ENCODE data around the gene RCVRN.

Gene RCVRN

GRCh38 chr17:9918804-9919352 lies 13.8 kb upstream of the RCVRN start:
- no peak overlapping the region for H4K91ac ChIP-seq (ENCODE audit: low read length)
- H3K27ac ChIP-seq (ENCODE audit: low read length, poor library complexity, severe bottlenecking): no peak overlapping the region
- no peaks in the 10 kb centered on the region for H3K9me3 ChIP-seq (ENCODE audit: control insufficient read depth, low read length)
- H3K27me3 ChIP-seq (ENCODE audit: control insufficient read depth in 1 of 2, insufficient read depth in 1 of 2, low read length in 2 of 2): no peaks in the 10 kb centered on the region
- no peak overlapping the region for H3K4me2 ChIP-seq (ENCODE audit: low read length, poor library complexity, severe bottlenecking)
- no peak overlapping the region for H2AFZ ChIP-seq (ENCODE audit: low read depth, low read length)
- no peak overlapping the region for H3K14ac ChIP-seq (ENCODE audit: low read length in 2 of 2)
- no peak overlapping the region for H3K9ac ChIP-seq (ENCODE audit: low read length)
- peaks cover 31 to 86% of the 10 kb centered on the region in 2 experiments for H3K36me3 ChIP-seq (ENCODE audit: control insufficient read depth in 1 of 2, insufficient read depth in 2 of 2, low read depth in 1 of 2, low read length in 2 of 2)
- no peak overlapping the region for H2BK5ac ChIP-seq (ENCODE audit: low read depth, low read length, poor library complexity, severe bottlenecking)
- H4K8ac ChIP-seq (ENCODE audit: low read length): no peak overlapping the region
- no peak overlapping the region for H2AK5ac ChIP-seq (ENCODE audit: low read length, severe bottlenecking)
- WGBS: 92% methylated on average over 5 of the region's 5 CpGs
- H3K23ac ChIP-seq (ENCODE audit: low read length in 2 of 2): no peak overlapping the region
- no peak overlapping the region for H2BK12ac ChIP-seq (ENCODE audit: low read length in 2 of 2)
- no peaks in the 10 kb centered on the region for H3K79me1 ChIP-seq (replicated peaks; ENCODE audit: low read length, poor library complexity, severe bottlenecking)
- no peak overlapping the region for H3K18ac ChIP-seq (ENCODE audit: low read depth in 1 of 2, low read length in 2 of 2)
- H3K4ac ChIP-seq (ENCODE audit: low read depth in 1 of 2, low read length in 2 of 2): no peak overlapping the region
- H3K4me3 ChIP-seq (ENCODE audit: insufficient read depth in 1 of 2, low read depth in 1 of 2, low read length in 2 of 2): no peak overlapping the region
- no peak overlapping the region for H2BK15ac ChIP-seq (ENCODE audit: low read depth, poor library complexity, severe bottlenecking)
- H3K4me1 ChIP-seq (ENCODE audit: control insufficient read depth, insufficient read depth, low read depth, low read length): no peaks in the 10 kb centered on the region
- H2BK120ac ChIP-seq (ENCODE audit: low read depth, low read length): no peak overlapping the region
- DNase-seq: no peak

GRCh38 chr17:9918352-9918751 lies 13.3 kb upstream of the RCVRN start:
- no peak overlapping the region for H3K18ac ChIP-seq (ENCODE audit: low read depth in 1 of 2, low read length in 2 of 2)
- H3K23ac ChIP-seq (ENCODE audit: low read length in 2 of 2): no peak overlapping the region
- no peak overlapping the region for H3K4ac ChIP-seq (ENCODE audit: low read depth in 1 of 2, low read length in 2 of 2)
- DNase-seq: no peak
- no peak overlapping the region for H3K9ac ChIP-seq (ENCODE audit: low read length)
- H2BK120ac ChIP-seq (ENCODE audit: low read depth, low read length): no peak overlapping the region
- H3K4me3 ChIP-seq (ENCODE audit: insufficient read depth in 1 of 2, low read depth in 1 of 2, low read length in 2 of 2): no peak overlapping the region
- H3K36me3 ChIP-seq (ENCODE audit: control insufficient read depth in 1 of 2, insufficient read depth in 2 of 2, low read depth in 1 of 2, low read length in 2 of 2): peaks cover 31 to 85% of the 10 kb centered on the region in 2 experiments
- 96% methylated on average over 8 of the region's 8 CpGs for WGBS
- H3K4me1 ChIP-seq (ENCODE audit: control insufficient read depth, insufficient read depth, low read depth, low read length): no peaks in the 10 kb centered on the region
- H2BK12ac ChIP-seq (ENCODE audit: low read length in 2 of 2): no peak overlapping the region
- H3K27ac ChIP-seq (ENCODE audit: low read length, poor library complexity, severe bottlenecking): no peak overlapping the region
- H4K8ac ChIP-seq (ENCODE audit: low read length): no peak overlapping the region
- H3K27me3 ChIP-seq (ENCODE audit: control insufficient read depth in 1 of 2, insufficient read depth in 1 of 2, low read length in 2 of 2): no peaks in the 10 kb centered on the region
- H3K79me1 ChIP-seq (replicated peaks; ENCODE audit: low read length, poor library complexity, severe bottlenecking): no peaks in the 10 kb centered on the region
- H2AFZ ChIP-seq (ENCODE audit: low read depth, low read length): no peak overlapping the region
- H3K4me2 ChIP-seq (ENCODE audit: low read length, poor library complexity, severe bottlenecking): no peak overlapping the region
- no peak overlapping the region for H3K14ac ChIP-seq (ENCODE audit: low read length in 2 of 2)
- no peak overlapping the region for H2BK5ac ChIP-seq (ENCODE audit: low read depth, low read length, poor library complexity, severe bottlenecking)
- H3K9me3 ChIP-seq (ENCODE audit: control insufficient read depth, low read length): no peaks in the 10 kb centered on the region
- H2AK5ac ChIP-seq (ENCODE audit: low read length, severe bottlenecking): no peak overlapping the region
- no peak overlapping the region for H4K91ac ChIP-seq (ENCODE audit: low read length)
- no peak overlapping the region for H2BK15ac ChIP-seq (ENCODE audit: low read depth, poor library complexity, severe bottlenecking)

GRCh38 chr17:9917801-9918200 lies 12.7 kb upstream of the RCVRN start:
- no peak overlapping the region for H3K4me2 ChIP-seq (ENCODE audit: low read length, poor library complexity, severe bottlenecking)
- no peak overlapping the region for H3K23ac ChIP-seq (ENCODE audit: low read length in 2 of 2)
- no peak overlapping the region for H2BK15ac ChIP-seq (ENCODE audit: low read depth, poor library complexity, severe bottlenecking)
- no peak overlapping the region for H4K91ac ChIP-seq (ENCODE audit: low read length)
- no peaks in the 10 kb centered on the region for H3K27me3 ChIP-seq (ENCODE audit: control insufficient read depth in 1 of 2, insufficient read depth in 1 of 2, low read length in 2 of 2)
- 94% methylated on average over 19 of the region's 19 CpGs for WGBS
- no peak overlapping the region for H2BK5ac ChIP-seq (ENCODE audit: low read depth, low read length, poor library complexity, severe bottlenecking)
- no peak for DNase-seq
- no peak overlapping the region for H3K18ac ChIP-seq (ENCODE audit: low read depth in 1 of 2, low read length in 2 of 2)
- H3K4me3 ChIP-seq (ENCODE audit: insufficient read depth in 1 of 2, low read depth in 1 of 2, low read length in 2 of 2): no peak overlapping the region
- H3K4ac ChIP-seq (ENCODE audit: low read depth in 1 of 2, low read length in 2 of 2): no peak overlapping the region
- H3K4me1 ChIP-seq (ENCODE audit: control insufficient read depth, insufficient read depth, low read depth, low read length): no peaks in the 10 kb centered on the region
- H3K9me3 ChIP-seq (ENCODE audit: control insufficient read depth, low read length): no peaks in the 10 kb centered on the region
- H2AFZ ChIP-seq (ENCODE audit: low read depth, low read length): no peak overlapping the region
- H3K9ac ChIP-seq (ENCODE audit: low read length): no peak overlapping the region
- H2AK5ac ChIP-seq (ENCODE audit: low read length, severe bottlenecking): no peak overlapping the region
- no peak overlapping the region for H3K27ac ChIP-seq (ENCODE audit: low read length, poor library complexity, severe bottlenecking)
- H2BK12ac ChIP-seq (ENCODE audit: low read length in 2 of 2): no peak overlapping the region
- H2BK120ac ChIP-seq (ENCODE audit: low read depth, low read length): no peak overlapping the region
- no peak overlapping the region for H3K14ac ChIP-seq (ENCODE audit: low read length in 2 of 2)
- peaks cover 31 to 86% of the 10 kb centered on the region in 2 experiments for H3K36me3 ChIP-seq (ENCODE audit: control insufficient read depth in 1 of 2, insufficient read depth in 2 of 2, low read depth in 1 of 2, low read length in 2 of 2)
- no peaks in the 10 kb centered on the region for H3K79me1 ChIP-seq (replicated peaks; ENCODE audit: low read length, poor library complexity, severe bottlenecking)
- H4K8ac ChIP-seq (ENCODE audit: low read length): no peak overlapping the region

- H3K27ac ChIP-seq (ENCODE audit: low read length, poor library complexity, severe bottlenecking): no peak overlapping the region
- H3K18ac ChIP-seq (ENCODE audit: low read depth in 1 of 2, low read length in 2 of 2): no peak overlapping the region
- DNase-seq: no peak
- no peak overlapping the region for H2BK15ac ChIP-seq (ENCODE audit: low read depth, poor library complexity, severe bottlenecking)
- no peaks in the 10 kb centered on the region for H3K4me1 ChIP-seq (ENCODE audit: control insufficient read depth, insufficient read depth, low read depth, low read length)
- no peaks in the 10 kb centered on the region for H3K79me1 ChIP-seq (replicated peaks; ENCODE audit: low read length, poor library complexity, severe bottlenecking)
- H2BK12ac ChIP-seq (ENCODE audit: low read length in 2 of 2): no peak overlapping the region
- no peak overlapping the region for H3K4ac ChIP-seq (ENCODE audit: low read depth in 1 of 2, low read length in 2 of 2)
- H3K23ac ChIP-seq (ENCODE audit: low read length in 2 of 2): no peak overlapping the region
- no peak overlapping the region for H2AFZ ChIP-seq (ENCODE audit: low read depth, low read length)
- no peak overlapping the region for H2AK5ac ChIP-seq (ENCODE audit: low read length, severe bottlenecking)
- no peak overlapping the region for H4K91ac ChIP-seq (ENCODE audit: low read length)
- H3K27me3 ChIP-seq (ENCODE audit: control insufficient read depth in 1 of 2, insufficient read depth in 1 of 2, low read length in 2 of 2): no peaks in the 10 kb centered on the region
- WGBS: 92% methylated on average over 13 of the region's 13 CpGs
- H2BK120ac ChIP-seq (ENCODE audit: low read depth, low read length): no peak overlapping the region
- no peak overlapping the region for H3K14ac ChIP-seq (ENCODE audit: low read length in 2 of 2)
- no peak overlapping the region for H3K9ac ChIP-seq (ENCODE audit: low read length)
- H4K8ac ChIP-seq (ENCODE audit: low read length): no peak overlapping the region
- H3K4me3 ChIP-seq (ENCODE audit: insufficient read depth in 1 of 2, low read depth in 1 of 2, low read length in 2 of 2): no peak overlapping the region
- no peak overlapping the region for H2BK5ac ChIP-seq (ENCODE audit: low read depth, low read length, poor library complexity, severe bottlenecking)
- no peak overlapping the region for H3K4me2 ChIP-seq (ENCODE audit: low read length, poor library complexity, severe bottlenecking)
- no peaks in the 10 kb centered on the region for H3K9me3 ChIP-seq (ENCODE audit: control insufficient read depth, low read length)
- H3K36me3 ChIP-seq (ENCODE audit: control insufficient read depth in 1 of 2, insufficient read depth in 2 of 2, low read depth in 1 of 2, low read length in 2 of 2): peaks cover 31 to 81% of the 10 kb centered on the region in 2 experiments
Observed at GRCh38 chr17:9917131-9917530, 12.1 kb upstream of the RCVRN start.
